NCI-H146 treated with DMSO at 0.1 percent for 48 hours (cell line): ENCODE data around the gene STRC.
"Not testable (repeated sequence)": the region's sequence is repeated elsewhere in the genome, so short reads cannot be mapped to it uniquely, and the experiment has no call there.

Source experiments
- DNase-seq: peaks from one replicate; lab custom pipeline; 2025; ENCODE audit not compliant: unreplicated experiment; lab: John Stamatoyannopoulos, UW

Gene STRC

GRCh38 chr15:43566615-43567014, 52.0 kb downstream of the STRC start:
- DNase-seq = not testable (repeated sequence)

- DNase-seq = not testable (repeated sequence)
Observed at GRCh38 chr15:43563793-43564192, 54.8 kb downstream of the STRC start.

- DNase-seq = not testable (repeated sequence)
Observed at GRCh38 chr15:43562753-43563152, 55.8 kb downstream of the STRC start.

- DNase-seq = no peak
Observed at GRCh38 chr15:43552986-43553385, 65.6 kb downstream of the STRC start.

- DNase-seq = no peak
Observed at GRCh38 chr15:43552256-43552655, 66.3 kb downstream of the STRC start.

- DNase-seq = no peak
Observed at GRCh38 chr15:43550527-43551363, 67.9 kb downstream of the STRC start.
